ENCODE data around the gene SAE1. TPM values are rescaled to one million over a fixed set of nuclear protein-coding genes. Genes with fewer than 3 reads are reported as not detected.

The SAE1 gene
- total RNA-seq, 2 experiments from 2014 or later = 150 TPM

DNA sequence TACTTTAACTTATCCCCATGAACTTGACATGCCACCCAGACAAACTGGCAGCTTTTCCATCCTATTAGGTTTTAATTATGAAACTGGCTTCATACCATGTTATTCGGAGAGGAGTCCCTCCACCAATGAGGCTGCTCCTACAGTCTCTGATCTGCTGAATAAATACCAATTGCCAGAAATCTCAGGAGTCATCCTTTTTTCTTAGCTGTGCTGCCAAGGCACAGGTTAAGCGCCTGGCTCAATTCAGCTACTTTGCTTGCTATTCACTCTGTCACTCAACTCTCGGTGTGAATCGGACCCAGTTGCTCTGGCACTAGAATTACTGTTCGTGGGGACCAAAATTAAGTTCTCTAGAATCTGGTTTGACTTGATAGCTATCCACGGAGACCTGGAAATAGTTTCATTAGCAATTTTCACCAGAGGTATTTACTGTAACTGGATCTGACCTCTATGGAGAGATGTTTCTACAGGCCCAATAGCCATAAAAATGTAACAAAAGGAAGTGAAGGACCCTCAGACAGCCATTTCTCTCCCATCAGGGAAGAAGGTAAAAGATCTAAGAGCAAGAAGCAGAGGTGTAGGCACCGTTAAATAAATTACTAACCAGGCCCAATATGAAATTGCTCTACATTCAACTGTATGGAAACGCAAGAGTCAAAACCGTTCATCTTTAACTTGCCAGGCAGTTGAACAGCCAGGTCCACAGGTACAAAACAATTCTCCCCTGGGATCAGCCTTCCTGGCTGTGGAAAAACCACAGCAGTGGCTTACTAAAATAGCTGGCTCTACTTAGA lies 22.5 kb upstream of the SAE1 start:
- ChIA-PET POLR2A (interaction anchor here (0.8 to 15.1 kb wide), 7 partner anchors 13 to 320 kb away, joined by 3 to 704 read pairs (median 6); partner anchors contain the start of genes SAE1 and SLC1A5), CTCF (interaction anchor here (2.1 to 2.5 kb wide), 3 partner anchors 12 to 29 kb away, joined by 9 read pairs; no protein-coding TSS in a partner anchor)
- H3K27ac Mint-ChIP-seq = peak overlapping the region; percentile 100
- no peak for DNase-seq
- no peaks in the 10 kb centered on the region for H3K27me3 Mint-ChIP-seq
- H3K36me3 Mint-ChIP-seq (ENCODE audit: low read depth) = peaks cover 66% of the 10 kb centered on the region
- H3K4me1 Mint-ChIP-seq = peaks cover 55% of the 10 kb centered on the region
- H3K4me3 Mint-ChIP-seq = peak overlapping the region; percentile 38
- no peaks in the 10 kb centered on the region for H3K9me3 Mint-ChIP-seq

DNA sequence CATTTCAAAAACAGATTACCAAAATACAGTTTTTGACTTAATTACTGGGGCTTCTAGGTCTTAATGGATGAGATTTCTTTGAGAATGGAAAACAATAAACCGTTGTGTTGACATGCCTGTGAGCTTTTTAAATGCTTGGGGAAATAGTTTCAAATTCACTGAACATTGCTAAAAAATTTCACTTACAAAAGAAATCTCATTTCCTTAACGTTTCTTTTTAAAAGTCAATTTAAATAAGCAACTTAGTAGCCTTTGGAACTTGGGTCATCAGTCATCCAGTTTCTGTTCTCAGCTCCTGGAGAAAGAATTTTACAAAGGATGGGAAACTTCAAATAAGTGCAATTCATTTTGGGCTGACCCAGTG lies 21.5 kb upstream of the SAE1 start:
- H3K9me3 Mint-ChIP-seq = no peaks in the 10 kb centered on the region
- CTCF ChIA-PET = interaction anchor here (2.1 to 2.5 kb wide), 2 partner anchors 13 to 15 kb away, joined by 9 read pairs; no protein-coding TSS in a partner anchor
- peak overlapping the region; percentile 90 for H3K4me3 Mint-ChIP-seq
- H3K27ac Mint-ChIP-seq = peak overlapping the region; percentile 100
- H3K36me3 Mint-ChIP-seq (ENCODE audit: low read depth) = peaks cover 68% of the 10 kb centered on the region
- DNase-seq = no peak
- POLR2A ChIA-PET = interaction anchor here (0.6 to 15.1 kb wide), 8 partner anchors 10 to 507 kb away, joined by 3 to 704 read pairs (median 6); partner anchors contain the start of gene SAE1
- H3K4me1 Mint-ChIP-seq = peaks cover 59% of the 10 kb centered on the region
- H3K27me3 Mint-ChIP-seq = no peaks in the 10 kb centered on the region

GRCh38 chr19:47109541-47110375 lies 20.9 kb upstream of the SAE1 start:
- peak; percentile 76 for DNase-seq
- H3K4me3 Mint-ChIP-seq = peak overlapping the region; percentile 90
- H3K9me3 Mint-ChIP-seq = no peaks in the 10 kb centered on the region
- H3K36me3 Mint-ChIP-seq (ENCODE audit: low read depth) = peaks cover 64% of the 10 kb centered on the region
- ChIA-PET POLR2A (interaction anchor here (0.6 to 15.1 kb wide), 12 partner anchors 14 to 508 kb away, joined by 3 to 704 read pairs (median 5); partner anchors contain the start of genes CCDC9 and SAE1), CTCF (interaction anchor here (0.8 to 2.1 kb wide), 2 partner anchors 13 to 16 kb away, joined by 3 to 9 read pairs; no protein-coding TSS in a partner anchor)
- H3K27me3 Mint-ChIP-seq = no peaks in the 10 kb centered on the region
- peak overlapping the region; percentile 100 for H3K27ac Mint-ChIP-seq
- peaks cover 59% of the 10 kb centered on the region for H3K4me1 Mint-ChIP-seq

DNA sequence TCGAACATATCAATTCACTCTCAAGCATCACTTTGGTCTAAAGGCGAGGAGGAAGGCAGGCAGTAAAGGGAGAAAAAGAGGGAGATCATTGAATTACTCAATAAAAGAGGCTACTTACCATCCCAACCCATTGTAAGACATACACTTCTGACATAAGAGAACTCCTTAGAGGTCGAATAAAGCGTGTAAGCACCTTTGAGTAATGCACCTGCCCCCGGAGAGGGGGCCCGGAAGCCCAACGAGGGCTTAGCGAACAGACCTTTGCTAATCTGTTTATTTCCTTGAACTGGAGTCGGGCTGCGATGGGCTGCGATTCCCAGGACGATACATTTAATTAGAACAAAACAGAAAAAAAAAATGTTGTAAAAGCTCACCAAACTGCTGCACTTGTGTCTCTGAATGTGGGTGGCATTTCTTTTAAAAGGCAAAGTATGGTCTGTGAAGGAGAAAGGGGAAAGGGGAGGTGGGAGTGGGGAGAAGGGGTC lies 20.1 kb upstream of the SAE1 start:
- ChIA-PET POLR2A (interaction anchor here (0.6 to 15.1 kb wide), 12 partner anchors 8 to 325 kb away, joined by 3 to 704 read pairs (median 8); partner anchors contain the start of genes CCDC9 and SAE1), CTCF (interaction anchor here (0.8 to 1.8 kb wide), 3 partner anchors 17 to 238 kb away, joined by 3 to 4 read pairs (median 4); partner anchors contain the start of gene DHX34)
- peak overlapping the region; percentile 100 for H3K27ac Mint-ChIP-seq
- H3K27me3 Mint-ChIP-seq = no peaks in the 10 kb centered on the region
- peaks cover 57% of the 10 kb centered on the region for H3K4me1 Mint-ChIP-seq
- peak; percentile 50 for DNase-seq
- no peaks in the 10 kb centered on the region for H3K9me3 Mint-ChIP-seq
- H3K36me3 Mint-ChIP-seq (ENCODE audit: low read depth) = peaks cover 57% of the 10 kb centered on the region
- peak overlapping the region; percentile 90 for H3K4me3 Mint-ChIP-seq

DNA sequence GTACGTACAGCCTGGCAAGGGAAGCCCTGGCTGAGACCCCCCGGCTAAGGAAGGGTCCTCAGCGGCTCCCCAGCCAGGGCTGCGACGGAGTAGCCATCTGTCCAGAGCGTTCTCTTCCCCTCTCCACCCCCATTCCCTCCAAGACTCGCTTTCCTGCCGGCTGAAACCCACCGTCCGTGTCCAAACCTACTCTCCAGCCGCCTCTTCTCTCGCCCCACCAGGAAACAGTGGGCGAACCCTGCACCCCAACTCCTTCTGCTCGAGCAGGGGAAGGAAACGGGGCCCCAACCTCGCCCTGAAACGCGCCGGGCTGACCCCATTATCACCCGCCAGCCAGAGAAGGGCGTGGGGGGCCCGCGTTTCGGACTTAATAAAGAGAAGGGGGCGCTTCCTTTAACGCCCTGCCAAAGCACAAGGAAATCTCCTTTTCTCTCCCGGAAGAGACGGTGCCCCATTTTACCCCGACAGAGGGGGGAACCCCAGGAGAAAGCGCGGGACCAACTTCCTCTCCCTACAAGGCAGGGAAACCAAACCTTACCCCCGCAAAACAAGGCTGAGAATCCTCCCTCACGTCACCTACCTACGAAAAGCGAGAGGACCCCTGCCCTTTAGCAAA lies 19.5 kb upstream of the SAE1 start:
- Mint-ChIP-seq H3K36me3 (ENCODE audit: low read depth) (peaks cover 51% of the 10 kb centered on the region), H3K4me3 (peak overlapping the region; percentile 90), H3K4me1 (peaks cover 51% of the 10 kb centered on the region), H3K27me3 (no peaks in the 10 kb centered on the region), H3K9me3 (no peaks in the 10 kb centered on the region), H3K27ac (peak overlapping the region; percentile 100)
- peak; percentile 56 for DNase-seq
- ChIA-PET CTCF (interaction anchor here (1.1 to 1.8 kb wide), 3 partner anchors 17 to 238 kb away, joined by 3 to 4 read pairs (median 4); partner anchors contain the start of gene DHX34), POLR2A (interaction anchor here (0.5 to 15.1 kb wide), 22 partner anchors 8 to 324 kb away, joined by 3 to 704 read pairs (median 10); partner anchors contain the start of genes ARHGAP35, CCDC9, INAFM1 and SAE1)

DNA sequence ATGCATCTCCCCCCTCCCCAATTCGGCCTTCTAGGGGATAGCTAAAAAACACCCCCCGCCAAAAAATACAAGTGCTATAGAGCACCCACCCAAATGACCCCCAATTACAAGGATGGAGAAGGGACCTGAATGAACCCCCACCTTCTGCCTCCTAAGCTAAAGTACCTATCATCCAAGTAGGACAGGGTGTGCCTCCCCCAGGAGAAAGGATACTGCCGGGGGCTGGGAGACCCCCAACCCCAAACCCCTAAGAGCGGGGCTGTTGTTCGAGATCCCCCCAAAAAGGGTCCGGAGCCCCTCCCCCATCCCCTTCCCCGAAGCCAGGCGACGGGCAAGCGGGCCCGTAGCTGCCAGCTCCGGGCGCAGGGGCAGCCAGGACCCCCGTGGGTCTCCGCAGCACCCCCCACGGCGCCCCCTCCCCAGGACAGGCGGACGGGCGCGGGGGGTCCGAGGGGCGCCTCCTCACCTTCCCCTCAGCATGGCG lies 18.9 kb upstream of the SAE1 start:
- H3K36me3 Mint-ChIP-seq (ENCODE audit: low read depth) = peaks cover 49% of the 10 kb centered on the region
- peak overlapping the region; percentile 100 for H3K27ac Mint-ChIP-seq
- no peaks in the 10 kb centered on the region for H3K9me3 Mint-ChIP-seq
- peak overlapping the region; percentile 90 for H3K4me3 Mint-ChIP-seq
- ChIA-PET POLR2A (interaction anchor here (0.5 to 15.1 kb wide), 23 partner anchors 9 to 324 kb away, joined by 3 to 704 read pairs (median 11); partner anchors contain the start of genes ARHGAP35, CCDC9, INAFM1 and SAE1), CTCF (interaction anchor here (0.7 to 1.8 kb wide), 4 partner anchors 18 to 237 kb away, joined by 3 to 4 read pairs (median 4); partner anchors contain the start of gene DHX34)
- H3K27me3 Mint-ChIP-seq = no peaks in the 10 kb centered on the region
- peaks cover 47% of the 10 kb centered on the region for H3K4me1 Mint-ChIP-seq
- DNase-seq = no peak

DNA sequence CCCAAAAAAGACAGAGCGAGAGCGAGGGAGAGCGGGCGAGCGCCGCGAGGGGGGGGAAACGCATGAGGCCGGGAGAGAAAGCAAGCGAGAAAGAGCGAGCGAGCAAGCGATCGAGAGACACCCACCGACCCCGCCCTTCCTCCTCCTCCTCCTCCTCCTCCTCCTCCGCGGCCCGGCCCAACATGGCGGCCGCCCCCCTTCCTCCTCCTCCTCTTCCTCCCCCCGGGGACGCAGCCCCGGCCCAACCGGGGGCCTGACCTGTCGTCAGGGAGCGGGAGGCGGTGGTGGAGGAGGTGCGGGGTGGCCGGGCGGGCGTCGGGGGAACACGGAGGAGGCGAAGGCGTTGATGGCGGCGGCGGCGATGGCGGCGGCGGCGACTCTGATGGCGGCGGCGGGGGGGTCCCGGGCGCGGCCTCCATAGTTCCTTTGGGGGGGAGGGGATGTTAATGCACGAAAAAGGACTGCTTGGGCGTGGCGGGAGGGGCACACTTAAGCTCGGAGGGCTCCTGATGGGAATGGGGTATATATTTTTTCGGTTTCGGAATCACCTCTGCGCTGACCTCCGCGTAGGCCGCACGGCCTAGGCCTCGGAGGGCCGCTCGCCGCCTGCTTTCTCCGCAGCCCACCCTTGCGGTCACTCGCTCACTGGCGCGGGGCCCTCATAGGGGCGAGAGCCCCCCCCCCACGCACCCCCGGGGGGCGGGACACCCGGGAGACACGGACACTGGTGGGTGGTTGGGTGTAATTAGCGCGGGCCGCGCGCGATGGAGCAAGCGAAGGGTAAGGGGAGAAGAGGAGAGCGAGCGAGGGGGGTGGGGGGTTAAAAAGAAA lies 18.3 kb upstream of the SAE1 start:
- ChIA-PET CTCF (interaction anchor here (0.7 to 2.1 kb wide), 12 partner anchors 15 to 237 kb away, joined by 3 to 21 read pairs (median 4); partner anchors contain the start of genes DHX34 and SAE1), POLR2A (interaction anchor here (0.9 to 15.1 kb wide), 42 partner anchors 9 to 1220 kb away, joined by 3 to 704 read pairs (median 8); partner anchors contain the start of genes ARHGAP35, CCDC9, DHX34 and INAFM1)
- DNase-seq = peak; percentile 89
- Mint-ChIP-seq H3K27ac (peak overlapping the region; percentile 100), H3K9me3 (no peaks in the 10 kb centered on the region), H3K4me1 (peaks cover 40% of the 10 kb centered on the region), H3K4me3 (peak overlapping the region; percentile 90), H3K36me3 (ENCODE audit: low read depth) (peaks cover 47% of the 10 kb centered on the region), H3K27me3 (no peaks in the 10 kb centered on the region)

- Mint-ChIP-seq H3K36me3 (ENCODE audit: low read depth) (peaks cover 40% of the 10 kb centered on the region), H3K27me3 (no peaks in the 10 kb centered on the region), H3K9me3 (no peaks in the 10 kb centered on the region), H3K27ac (peak within 1 kb of the TSS; percentile 100), H3K4me3 (peak within 1 kb of the TSS; percentile 90), H3K4me1 (peaks cover 32% of the 10 kb centered on the region)
- ChIA-PET POLR2A (interaction anchor here (0.6 to 15.1 kb wide), 56 partner anchors 7 to 1220 kb away, joined by 3 to 704 read pairs (median 5); partner anchors contain the start of genes ARHGAP35, CALM3, CCDC9 and DHX34), CTCF (interaction anchor here (0.5 to 2.1 kb wide), 17 partner anchors 10 to 236 kb away, joined by 3 to 21 read pairs (median 4); partner anchors contain the start of genes DHX34 and SAE1)
- peak; percentile 100 for DNase-seq
These were observed 17.4 kb upstream of the SAE1 start, which contains the start of gene ZC3H4 for GRCh38 chr19:47112997-47113849. ZC3H4 (minus strand) TSS chr19:47113776; CDS start chr19:47112584, 1,192 bp downstream.

- no peaks in the 10 kb centered on the region for H3K9me3 Mint-ChIP-seq
- peaks cover 33% of the 10 kb centered on the region for H3K36me3 Mint-ChIP-seq (ENCODE audit: low read depth)
- H3K4me3 Mint-ChIP-seq = peak overlapping the region; percentile 90
- ChIA-PET POLR2A (interaction anchor here (0.7 to 15.1 kb wide), 44 partner anchors 8 to 513 kb away, joined by 3 to 704 read pairs (median 5); partner anchors contain the start of genes CALM3, CCDC9, DHX34 and INAFM1), CTCF (interaction anchor here (0.5 to 2.1 kb wide), 16 partner anchors 9 to 160 kb away, joined by 3 to 21 read pairs (median 6); partner anchors contain the start of gene SAE1)
- peaks cover 24% of the 10 kb centered on the region for H3K4me1 Mint-ChIP-seq
- no peaks in the 10 kb centered on the region for H3K27me3 Mint-ChIP-seq
- no peak for DNase-seq
- peak overlapping the region; percentile 100 for H3K27ac Mint-ChIP-seq
These were observed 16.6 kb upstream of the SAE1 start for GRCh38 chr19:47113850-47114651.

All from activated CD4-positive, alpha-beta memory T cell treated with anti-CD3 and anti-CD28 coated beads, Interleukin-2, amount 10 ng/mL, durations not matched to agents 7 days and 5 days (primary cell).